ENCODE results near the gene KCNH4. TPM values are rescaled to one million over a fixed set of nuclear protein-coding genes. Genes with fewer than 3 reads are reported as not detected.
"Not testable (repeated sequence)": the region's sequence is repeated elsewhere in the genome, so short reads cannot be mapped to it uniquely, and the experiment has no call there.

KCNH4 gene
- polyA plus RNA-seq, 3 donors = not detected

DNA sequence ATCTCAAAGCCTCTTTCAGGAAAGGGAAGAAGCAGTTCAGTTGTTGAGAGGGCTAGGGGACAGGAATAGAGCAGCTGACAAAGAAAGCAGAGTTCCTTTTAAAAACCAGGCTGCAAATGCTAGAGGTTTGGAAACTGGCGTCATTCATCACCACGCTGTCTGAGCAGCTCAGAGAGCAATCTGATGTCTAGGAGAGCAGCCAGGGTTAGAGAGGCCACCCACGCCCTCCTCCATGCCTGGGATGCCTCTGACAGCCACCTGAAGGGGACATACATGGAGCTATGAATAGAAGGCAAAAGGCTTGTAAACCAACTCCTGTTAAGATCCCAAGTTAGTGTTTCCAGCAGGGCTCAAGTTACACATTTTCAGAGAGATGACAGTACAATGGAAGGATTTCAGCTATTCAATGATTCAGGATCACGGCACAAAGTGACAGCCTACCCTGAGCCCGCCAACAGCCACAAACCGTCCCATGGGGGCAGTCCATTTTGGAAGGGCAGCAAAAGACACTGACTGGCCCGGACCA is 38.5 kb downstream of the KCNH4 start:
- no peak for DNase-seq (ENCODE audit: low read depth in 3 of 3, low spot score in 2 of 3)

DNA sequence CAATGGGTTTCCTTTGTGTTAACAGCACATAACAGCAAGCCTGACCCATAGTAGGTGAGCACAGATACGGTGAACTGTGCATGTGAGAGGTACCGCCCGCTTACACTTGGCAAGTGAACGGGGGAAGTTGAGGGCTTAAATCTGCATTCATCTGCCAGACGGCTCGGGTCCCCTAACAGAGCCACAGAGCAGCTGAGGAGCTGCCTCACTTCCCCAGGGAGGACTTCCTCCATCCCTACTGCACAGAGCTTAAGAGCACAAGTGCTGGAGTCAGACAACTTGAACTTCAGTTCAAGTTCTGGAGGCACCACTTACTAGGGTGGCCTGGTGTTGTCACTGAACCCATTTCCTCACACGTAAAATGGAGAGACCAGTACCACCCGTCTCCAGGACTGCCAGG is 39.6 kb downstream of the KCNH4 start:
- no peak for DNase-seq (ENCODE audit: low read depth in 3 of 3, low spot score in 2 of 3)

DNA sequence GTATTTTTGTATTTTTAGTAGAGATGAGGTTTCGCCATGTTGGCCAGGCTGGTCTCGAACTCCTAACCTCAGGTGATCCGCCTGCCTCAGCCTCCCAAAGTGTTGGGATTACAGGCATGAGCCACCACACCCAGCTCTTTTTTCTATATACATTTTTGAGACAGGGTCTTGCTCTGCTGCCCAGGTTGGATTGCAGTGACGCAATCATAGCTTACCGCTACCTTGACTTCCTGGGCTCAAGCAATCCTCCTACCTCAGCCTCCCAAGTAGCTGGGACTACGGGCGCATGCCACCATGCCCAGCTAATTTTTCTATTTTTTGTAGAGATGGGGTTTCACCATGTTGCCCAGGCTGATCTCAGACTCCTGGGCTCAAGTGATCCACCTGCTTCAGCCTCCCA is 40.3 kb downstream of the KCNH4 start:
- not testable (repeated sequence) for DNase-seq (ENCODE audit: low read depth in 3 of 3, low spot score in 2 of 3)

DNA sequence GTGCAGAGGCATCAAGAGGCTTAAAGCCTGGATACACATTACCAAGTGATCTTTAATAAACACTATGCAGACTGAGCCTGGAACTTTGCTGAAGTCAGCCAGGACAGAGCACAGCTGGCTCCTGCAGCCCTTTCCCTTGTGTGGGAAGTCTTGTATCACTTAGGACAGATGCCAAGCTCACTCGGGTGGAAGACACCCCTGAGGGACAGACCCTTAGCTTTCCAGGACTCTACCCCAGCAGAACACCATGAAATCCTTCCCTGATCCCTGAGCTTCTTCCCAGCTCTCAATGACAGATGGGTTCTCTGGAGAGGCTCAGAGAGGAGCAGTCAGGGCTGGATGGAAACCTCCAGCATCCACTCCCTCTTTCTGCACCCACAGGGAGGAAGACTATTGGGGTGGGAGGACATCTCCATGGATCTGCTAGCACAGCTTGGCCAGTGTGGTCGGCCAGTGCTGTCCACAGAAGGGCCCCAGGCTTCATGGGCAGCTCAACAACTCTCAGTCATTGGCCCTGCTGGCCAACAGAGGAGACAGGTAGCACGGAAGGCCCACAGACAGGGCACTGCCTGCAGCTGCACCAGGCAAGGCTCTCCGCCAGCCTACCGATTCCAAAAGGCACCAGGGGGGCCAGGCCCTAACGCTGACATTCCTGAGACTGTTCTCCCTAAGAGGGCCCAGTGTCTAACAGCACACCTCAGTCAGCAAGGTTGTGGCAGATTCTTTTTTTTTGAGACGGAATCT is 42.0 kb downstream of the KCNH4 start:
- no peak for DNase-seq (ENCODE audit: low read depth in 3 of 3, low spot score in 2 of 3)

DNA sequence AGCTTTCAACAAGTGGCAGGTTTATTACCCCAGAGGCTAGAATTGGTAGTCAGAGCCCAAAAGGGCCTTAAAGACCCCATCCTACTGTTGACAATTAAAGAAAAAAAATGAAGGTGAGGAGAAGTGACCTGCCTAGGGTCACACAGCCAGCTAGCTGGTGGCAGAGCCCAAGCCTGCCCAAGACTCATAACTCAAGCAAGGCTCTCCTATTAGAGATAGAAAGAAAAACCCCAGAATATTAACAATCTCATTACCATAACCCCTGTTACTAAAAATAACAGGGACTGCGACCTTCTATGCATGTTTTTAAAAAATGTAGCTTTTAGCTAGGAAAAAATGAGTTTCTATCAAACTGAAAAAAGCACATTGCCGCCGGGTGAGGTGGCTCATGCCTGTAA is 44.3 kb downstream of the KCNH4 start:
- DNase-seq (ENCODE audit: low read depth in 3 of 3, low spot score in 2 of 3) = no peak

DNA sequence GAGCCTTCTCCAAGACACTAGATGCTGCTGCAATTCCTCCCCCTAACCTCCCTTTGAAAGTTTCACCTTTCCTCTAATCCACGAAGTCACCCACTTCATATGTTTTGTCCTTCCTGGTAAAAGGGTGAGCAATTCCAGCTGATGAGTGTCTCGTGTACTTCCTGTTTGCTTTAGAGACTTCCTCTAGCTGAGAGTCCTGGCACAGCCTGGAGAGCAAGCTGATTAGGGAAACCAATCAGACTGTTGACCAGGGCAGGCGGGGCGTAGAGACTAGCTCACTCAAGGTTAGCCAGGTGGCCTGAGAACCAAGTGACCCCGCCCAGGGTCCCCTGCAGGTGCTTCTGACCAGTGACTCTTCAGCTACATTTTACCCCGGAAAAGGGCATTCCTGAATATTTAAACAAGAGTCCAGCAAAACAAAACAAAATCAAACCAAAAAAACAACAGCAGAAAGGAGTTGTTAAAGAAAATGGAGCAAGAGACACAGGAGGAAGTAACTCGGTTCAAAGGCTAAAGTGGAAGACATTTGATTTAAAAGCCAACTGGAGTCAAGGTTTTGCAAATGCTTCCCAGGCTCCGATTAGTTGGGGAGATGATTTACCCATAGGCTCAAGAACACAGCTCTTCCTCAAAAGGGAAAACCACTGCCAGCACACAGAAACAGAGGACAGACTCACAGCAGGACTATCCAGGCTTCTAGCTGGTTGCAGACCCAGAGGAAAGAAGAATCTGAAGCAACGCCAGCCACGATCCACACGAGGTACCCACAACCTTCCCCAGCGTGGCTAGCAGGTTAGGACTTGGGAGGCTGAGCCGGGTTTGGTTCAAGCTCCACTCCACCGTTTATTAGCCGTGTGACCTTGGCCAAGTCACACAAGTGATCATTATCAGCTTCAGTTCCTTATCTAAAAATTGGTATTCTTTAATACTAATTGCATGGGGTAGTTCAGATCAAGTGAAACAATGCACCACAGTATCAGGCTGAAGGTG is 45.0 kb downstream of the KCNH4 start:
- DNase-seq (ENCODE audit: low read depth in 3 of 3, low spot score in 2 of 3) = no peak

DNA sequence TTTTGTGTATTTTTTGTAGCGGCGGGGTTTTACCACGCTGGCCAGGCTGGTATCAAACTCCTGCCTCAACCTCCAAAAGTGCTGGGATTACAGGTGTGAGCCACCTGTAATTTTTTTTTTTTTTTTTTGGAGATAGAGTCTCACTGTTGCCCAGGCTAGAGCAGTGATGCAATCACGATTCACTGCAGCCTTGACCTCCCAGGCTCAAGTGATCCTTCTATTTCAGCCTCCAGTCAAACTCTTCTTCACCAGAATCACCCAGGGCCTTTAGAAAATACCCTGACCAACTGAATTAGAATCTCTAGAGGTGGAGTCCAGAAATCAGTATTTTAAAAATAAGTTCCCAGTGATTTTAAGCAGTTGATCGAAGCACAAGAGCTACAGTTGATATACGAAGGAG is 45.8 kb downstream of the KCNH4 start:
- no peak for DNase-seq (ENCODE audit: low read depth in 3 of 3, low spot score in 2 of 3)

DNA sequence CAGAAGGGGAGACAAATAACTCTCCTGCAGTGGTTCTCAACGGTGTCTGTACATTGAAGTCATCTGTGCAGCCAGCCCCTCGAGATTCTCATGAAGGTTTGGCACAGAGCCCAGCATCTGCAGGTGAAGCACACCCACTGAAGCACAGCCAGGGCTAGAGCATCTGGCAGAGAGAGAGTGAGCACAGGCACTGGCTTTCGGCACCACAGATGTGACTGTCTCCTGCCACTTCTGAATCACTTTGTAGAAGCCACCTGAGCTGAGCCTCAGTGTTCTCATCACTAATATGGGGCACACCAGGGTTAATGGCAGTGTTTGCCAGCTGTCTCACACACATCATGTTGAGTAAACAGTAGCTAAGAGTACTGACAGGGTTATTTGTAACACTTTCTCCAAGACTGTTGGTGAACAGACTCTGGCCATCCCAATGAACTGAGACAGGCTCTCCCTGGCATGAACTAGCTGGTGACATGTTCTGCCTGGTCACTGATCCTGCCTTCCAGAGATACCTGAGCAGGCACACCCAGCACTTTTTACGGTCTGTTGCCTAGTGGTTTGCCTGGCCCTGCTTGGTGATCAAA is 47.4 kb downstream of the KCNH4 start:
- DNase-seq (ENCODE audit: low read depth in 3 of 3, low spot score in 2 of 3) = no peak

DNA sequence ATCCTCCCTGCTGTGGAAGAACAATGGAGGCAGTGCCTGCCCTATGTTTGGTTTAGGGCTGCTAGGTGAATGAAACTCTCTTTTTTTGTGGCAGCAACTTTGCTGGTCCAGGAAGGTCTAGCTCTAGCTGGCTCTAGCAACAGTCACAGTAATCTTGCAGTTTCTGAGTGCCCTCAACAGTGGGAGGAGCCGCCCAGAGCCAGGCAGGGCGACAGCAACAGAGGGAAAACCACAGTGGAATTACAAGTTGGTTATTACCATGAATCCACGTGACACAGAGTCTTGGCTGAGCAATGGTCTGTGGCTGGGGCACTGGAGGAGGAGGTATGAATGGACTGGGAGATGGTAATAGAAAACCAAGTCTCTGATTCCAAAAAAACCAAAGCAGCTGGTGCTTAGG is 48.0 kb downstream of the KCNH4 start:
- DNase-seq (ENCODE audit: low read depth in 3 of 3, low spot score in 2 of 3) = no peak

DNA sequence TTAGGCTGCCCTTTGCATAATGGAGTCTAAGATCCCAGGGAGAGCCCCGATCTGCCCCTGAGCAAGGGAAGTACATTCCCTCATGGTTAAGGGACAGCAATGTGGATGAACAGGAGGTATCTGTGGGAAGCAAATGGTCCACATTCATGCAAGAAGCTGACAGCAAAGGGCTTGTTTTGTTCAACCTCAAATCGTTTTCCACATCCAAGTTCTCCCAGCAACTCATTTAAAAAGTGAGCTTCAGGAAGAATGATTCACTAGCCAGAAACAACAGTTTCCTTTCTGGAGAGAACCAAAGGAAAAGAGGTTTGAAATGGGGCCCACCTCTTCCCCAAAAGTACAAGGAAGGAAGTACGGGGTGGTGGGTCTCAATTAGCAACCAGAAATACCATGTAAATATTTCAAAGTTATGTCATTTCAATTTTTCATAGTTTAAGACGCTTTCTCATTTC is 48.9 kb downstream of the KCNH4 start:
- no peak for DNase-seq (ENCODE audit: low read depth in 3 of 3, low spot score in 2 of 3)

DNA sequence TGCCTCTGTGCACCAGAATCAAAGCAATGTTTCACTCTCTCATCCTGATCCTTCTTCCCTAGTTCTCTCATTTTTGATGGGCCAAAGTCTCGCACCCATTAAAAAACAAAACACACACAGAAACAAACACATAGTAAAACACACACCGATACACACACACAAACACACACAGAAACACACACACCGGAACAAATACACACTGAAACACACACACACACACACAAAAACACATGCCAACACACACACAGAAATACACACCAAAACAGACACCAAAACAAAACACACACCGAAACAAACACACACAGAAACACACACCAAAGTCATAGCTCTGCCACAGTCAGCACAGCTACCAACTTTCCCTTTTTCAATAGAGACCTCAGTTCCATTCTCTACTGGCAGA is 49.7 kb downstream of the KCNH4 start:
- DNase-seq (ENCODE audit: low read depth in 3 of 3, low spot score in 2 of 3) = no peak

DNA sequence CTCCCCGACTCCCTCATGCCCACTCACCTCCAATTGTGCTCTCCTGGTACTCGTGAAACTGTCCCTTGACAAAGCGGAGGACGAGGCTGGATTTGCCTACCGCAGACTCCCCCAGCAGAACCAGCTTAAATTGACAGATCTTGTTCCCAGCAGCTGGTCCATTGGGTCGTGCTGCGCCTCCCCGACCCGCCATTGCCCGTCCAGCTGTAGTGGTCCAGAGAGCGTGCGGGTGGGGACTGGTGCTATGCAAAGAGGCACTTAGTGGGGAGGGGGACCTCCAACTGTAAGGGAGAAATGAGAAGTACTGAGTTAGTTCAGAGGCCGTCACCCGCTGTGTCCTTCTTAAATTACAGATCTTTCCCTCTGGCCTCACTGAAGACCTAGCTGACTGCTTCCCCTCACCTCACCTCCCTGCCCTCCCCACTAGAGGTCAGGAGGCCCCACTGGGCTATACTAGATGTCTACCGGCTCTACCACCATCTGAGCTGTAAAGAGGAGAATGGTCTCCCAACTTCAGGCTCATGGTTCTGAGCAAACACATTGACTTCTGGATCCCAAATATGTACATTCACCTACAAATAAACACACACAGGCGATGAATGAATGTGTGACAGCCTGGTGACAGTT is 50.5 kb downstream of the KCNH4 start:
- DNase-seq (ENCODE audit: low read depth in 3 of 3, low spot score in 2 of 3) = no peak

DNA sequence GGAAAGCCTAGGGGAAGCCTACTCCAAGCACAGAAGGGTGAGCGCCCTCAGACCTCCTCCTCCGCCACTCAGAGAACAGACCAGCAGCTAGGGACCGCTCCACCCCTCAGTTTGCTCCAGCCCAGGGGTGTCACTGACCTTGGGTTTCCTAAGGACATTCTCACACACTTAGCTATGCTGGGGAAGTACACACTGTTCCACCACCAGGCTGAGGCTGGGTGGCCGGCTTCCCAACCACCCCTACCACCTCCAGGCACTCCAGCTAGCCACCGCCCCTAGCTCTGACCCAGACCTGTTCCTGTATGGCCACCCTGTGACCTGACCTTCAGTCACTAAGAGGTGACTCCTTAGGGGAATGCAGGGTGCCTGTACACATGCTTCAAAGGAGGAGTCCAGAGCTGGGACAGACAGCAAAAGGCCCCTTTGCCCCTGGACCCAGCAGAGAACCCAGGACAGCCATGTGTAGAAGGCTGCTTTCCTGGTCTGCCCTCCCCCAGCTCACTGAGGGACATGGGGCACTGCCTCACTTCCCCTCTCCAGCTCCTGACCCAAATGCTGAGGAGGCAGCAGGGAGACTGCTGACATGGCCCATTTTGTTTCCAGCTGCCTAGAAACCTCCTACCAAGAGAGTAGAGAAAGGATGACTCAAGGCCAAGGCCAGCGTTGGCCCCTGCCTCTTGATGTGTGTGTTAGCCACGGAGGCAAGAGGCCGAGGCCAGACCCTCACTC is 51.7 kb downstream of the KCNH4 start:
- DNase-seq (ENCODE audit: low read depth in 3 of 3, low spot score in 2 of 3) = no peak

DNA sequence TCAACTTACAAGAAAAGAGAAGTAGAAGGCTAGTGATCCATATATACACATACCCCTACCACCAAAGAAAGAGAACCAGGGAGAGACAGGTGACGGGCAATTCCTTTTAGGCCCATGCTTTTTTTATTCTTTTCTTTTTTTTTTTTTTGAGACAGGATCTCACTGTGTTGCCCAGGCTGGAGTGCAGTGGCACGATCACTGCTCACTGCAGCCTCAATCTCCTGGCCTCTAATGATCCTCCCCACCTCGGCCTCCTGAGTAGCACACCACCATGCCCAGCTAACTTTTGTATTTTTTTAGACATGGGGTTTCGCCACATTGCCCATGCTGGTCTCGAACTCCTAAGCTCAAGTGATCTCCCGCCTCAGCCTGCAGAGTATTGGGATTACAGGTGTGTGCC is 53.5 kb downstream of the KCNH4 start:
- DNase-seq (ENCODE audit: low read depth in 3 of 3, low spot score in 2 of 3) = no peak

DNA sequence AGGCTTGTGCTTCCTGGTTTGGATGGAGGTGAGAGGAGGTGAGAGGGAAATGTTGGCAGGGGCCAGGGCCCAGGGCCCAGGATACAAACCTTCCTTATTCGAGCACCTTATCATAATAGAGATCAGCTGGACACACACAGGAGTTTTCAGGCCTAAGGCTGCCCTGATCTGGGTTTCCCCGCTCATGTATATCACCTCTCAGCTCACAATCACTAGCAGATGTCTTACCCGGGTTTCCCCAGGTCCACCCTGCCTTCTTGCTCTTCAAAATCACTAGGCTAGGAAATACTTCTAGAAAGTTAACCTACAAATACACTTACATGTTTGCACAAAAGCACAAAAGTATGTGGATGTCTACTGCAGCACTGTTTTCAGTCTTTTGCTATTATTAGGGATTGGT is 54.1 kb downstream of the KCNH4 start:
- no peak for DNase-seq (ENCODE audit: low read depth in 3 of 3, low spot score in 2 of 3)

DNA sequence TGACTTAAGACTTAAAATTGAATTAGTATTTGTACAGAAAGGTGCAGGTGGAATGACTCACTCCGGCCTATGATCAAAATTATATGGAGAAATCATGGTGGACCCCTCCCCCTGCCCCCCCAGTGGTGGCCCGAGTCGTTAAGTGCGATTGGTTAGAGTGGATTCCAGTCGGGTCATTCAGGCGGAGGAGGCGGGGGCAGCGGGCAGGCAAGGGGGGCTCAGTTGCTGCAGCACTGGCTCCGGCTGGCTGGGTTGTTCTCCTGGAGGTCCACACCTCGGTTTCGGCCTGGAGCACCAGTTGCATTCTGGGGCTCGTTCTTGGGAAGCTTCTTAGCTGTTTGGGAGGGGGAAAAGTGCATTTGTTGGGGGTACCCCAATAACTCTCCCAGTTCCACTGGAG is 55.4 kb downstream of the KCNH4 start:
- DNase-seq (ENCODE audit: low read depth in 3 of 3, low spot score in 2 of 3) = no peak

DNA sequence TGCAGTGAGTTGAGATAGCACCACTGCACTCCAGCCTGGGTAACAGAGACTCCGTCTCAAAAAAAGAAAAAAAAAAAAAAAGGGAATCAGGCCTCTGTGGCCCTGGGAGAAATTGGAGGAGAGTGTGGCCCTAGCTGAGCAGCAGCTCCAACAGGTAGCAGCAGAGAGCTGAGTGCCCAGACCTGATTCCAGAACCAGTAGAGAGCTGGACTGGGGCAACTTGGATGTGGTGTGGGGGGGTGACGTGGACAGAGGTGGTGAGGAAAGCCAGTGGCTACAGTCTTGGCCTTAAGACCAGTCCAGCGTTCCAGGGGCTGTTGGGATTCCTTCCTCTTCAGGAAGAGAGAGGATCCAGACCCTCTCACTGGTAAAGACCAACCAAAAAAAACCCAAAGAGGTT is 56.7 kb downstream of the KCNH4 start:
- no peak for DNase-seq (ENCODE audit: low read depth in 3 of 3, low spot score in 2 of 3)

DNA sequence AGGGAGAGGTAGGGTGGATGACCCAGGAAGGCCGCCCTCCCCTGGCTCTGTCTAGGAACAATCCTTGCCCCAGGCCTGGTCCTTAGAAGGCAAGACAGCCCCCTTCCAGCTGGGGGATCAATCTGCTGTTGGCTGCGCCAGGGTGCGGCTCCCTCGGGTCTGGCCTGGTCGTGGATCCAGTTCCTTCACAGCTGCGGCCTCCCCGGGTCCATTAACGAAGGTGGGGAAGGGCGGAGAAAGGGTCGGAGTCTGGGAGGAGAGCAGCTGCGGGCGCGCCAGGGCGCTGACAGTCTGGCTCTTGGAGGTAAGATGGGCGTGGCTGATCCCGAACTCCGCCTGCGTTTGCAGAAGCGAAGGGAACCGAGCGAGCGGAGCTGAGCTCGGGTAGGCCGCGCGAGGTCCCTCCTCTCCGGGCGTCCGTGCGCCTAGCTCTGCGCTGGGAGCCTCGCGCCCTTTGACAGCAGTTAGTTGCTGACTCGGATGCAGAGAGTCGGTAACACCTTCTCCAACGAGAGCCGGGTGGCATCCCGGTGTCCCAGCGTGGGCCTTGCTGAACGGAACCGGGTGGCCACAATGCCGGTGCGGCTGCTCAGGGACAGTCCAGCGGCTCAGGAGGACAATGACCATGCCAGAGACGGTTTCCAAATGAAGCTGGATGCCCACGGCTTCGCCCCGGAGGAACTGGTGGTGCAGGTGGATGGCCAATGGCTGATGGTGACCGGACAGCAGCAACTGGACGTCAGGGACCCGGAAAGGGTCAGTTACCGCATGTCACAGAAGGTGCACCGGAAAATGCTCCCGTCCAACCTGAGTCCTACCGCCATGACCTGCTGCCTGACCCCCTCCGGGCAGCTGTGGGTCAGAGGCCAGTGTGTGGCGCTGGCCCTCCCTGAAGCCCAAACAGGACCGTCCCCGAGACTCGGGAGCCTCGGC is 58.3 kb downstream of the KCNH4 start, which contains the start of gene HSPB9:
Gene HSPB9 (plus strand): TSS at position 434 of the 933 bp plus-strand sequence. CDS start 47 bp downstream, at position 481.
- DNase-seq (ENCODE audit: low read depth in 3 of 3, low spot score in 2 of 3) = no peak
